K562 (cell line): ENCODE results near the gene GATA2. TPM values are rescaled to one million over a fixed set of nuclear protein-coding genes. Genes with fewer than 3 reads are reported as not detected.

Experiments
- polyA plus RNA-seq, 8 experiments: library from polyadenylated mRNA; depleted of rRNA in 4 of 8; stranded (reverse) in 5 of 8; unstranded in 3 of 8; fragments of >200 nt; fragmentation: Nextera tagmentation in 2 of 8; fragmentation: Illumina TruSeq in 1 of 8; extraction: Ambion mirVana in 2 of 8; extraction: Trizol in 1 of 8; gene quantifications; 2 replicates each; pipeline versions ENCODE4 v1.2.1 to v1.2.3, GENCODE V29; 2011 to 2014; ENCODE audit warnings: inconsistent platforms in 1 of 8, missing spikeins in 1 of 8
- total RNA-seq, 7 experiments: library from RNA; depleted of rRNA in 6 of 7; stranded (reverse); fragments of >200 nt in 6 of 7; fragmentation: Illumina TruSeq in 2 of 7; extraction: Trizol in 2 of 7; gene quantifications; 2 replicates each; pipeline versions ENCODE4 v1.2.1 to v1.2.3, GENCODE V29; 2011 to 2021; ENCODE audit warnings: low replicate concordance in 1 of 7
- TF ChIP-seq, protein P1 (sequence below): fragments of 200-600 bp; sonication (generic); IDR thresholded peaks from one replicate; pipeline ENCODE4 v1.6.1; 2012; ENCODE audit warnings: mild to moderate bottlenecking, low read depth, low read length, inconsistent platforms

GATA2 gene
- total and polyA plus RNA-seq, 9 of the 15 experiments (the other 6 are each of a cell fraction or from before 2014, with no cell fraction given): 8.5 to 218 (median 50.8) TPM

DNA sequence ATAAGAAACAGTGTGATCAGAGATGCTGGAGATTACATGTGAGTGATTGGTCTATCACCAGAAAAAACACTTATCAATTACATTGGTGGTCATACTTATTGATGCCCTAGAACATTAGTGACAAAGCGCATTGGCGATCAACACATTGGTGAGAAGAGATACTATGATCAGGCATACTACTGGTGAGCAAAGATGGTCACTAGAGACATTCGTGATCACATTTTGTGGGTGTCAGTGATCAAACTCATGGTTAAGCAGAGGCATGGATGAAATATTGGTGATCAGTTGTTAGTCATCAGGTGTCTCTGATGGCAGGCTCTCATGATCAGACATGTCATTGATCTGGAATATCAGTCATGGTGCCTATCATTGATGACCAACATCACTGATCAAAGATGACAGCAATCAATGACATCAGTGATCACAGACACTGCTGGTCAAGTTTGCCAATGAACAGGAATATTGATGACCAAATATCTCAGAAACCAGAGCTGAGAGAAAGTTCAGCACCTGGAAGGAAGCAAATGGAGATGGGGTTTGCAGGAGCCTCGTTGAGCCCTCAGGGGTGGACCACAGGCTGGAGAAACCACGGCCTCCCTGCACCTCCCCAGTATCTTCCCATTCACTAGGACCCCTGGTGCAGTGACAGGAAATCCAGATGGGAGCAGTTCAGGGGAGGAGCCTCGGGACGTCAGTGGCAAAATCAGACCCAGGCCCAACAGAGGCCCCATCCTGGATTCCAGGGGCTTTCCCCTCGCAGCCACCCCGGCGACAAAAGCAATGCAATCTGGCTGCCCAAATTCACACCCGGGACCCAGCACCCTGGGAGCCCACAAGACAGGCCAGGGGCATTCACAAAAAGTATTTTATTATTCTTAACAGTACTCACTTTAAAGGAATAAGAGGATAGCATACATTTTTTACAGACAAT, 14.2 kb downstream of the GATA2 start (continued):
- TF ChIP-seq, protein P1, sequence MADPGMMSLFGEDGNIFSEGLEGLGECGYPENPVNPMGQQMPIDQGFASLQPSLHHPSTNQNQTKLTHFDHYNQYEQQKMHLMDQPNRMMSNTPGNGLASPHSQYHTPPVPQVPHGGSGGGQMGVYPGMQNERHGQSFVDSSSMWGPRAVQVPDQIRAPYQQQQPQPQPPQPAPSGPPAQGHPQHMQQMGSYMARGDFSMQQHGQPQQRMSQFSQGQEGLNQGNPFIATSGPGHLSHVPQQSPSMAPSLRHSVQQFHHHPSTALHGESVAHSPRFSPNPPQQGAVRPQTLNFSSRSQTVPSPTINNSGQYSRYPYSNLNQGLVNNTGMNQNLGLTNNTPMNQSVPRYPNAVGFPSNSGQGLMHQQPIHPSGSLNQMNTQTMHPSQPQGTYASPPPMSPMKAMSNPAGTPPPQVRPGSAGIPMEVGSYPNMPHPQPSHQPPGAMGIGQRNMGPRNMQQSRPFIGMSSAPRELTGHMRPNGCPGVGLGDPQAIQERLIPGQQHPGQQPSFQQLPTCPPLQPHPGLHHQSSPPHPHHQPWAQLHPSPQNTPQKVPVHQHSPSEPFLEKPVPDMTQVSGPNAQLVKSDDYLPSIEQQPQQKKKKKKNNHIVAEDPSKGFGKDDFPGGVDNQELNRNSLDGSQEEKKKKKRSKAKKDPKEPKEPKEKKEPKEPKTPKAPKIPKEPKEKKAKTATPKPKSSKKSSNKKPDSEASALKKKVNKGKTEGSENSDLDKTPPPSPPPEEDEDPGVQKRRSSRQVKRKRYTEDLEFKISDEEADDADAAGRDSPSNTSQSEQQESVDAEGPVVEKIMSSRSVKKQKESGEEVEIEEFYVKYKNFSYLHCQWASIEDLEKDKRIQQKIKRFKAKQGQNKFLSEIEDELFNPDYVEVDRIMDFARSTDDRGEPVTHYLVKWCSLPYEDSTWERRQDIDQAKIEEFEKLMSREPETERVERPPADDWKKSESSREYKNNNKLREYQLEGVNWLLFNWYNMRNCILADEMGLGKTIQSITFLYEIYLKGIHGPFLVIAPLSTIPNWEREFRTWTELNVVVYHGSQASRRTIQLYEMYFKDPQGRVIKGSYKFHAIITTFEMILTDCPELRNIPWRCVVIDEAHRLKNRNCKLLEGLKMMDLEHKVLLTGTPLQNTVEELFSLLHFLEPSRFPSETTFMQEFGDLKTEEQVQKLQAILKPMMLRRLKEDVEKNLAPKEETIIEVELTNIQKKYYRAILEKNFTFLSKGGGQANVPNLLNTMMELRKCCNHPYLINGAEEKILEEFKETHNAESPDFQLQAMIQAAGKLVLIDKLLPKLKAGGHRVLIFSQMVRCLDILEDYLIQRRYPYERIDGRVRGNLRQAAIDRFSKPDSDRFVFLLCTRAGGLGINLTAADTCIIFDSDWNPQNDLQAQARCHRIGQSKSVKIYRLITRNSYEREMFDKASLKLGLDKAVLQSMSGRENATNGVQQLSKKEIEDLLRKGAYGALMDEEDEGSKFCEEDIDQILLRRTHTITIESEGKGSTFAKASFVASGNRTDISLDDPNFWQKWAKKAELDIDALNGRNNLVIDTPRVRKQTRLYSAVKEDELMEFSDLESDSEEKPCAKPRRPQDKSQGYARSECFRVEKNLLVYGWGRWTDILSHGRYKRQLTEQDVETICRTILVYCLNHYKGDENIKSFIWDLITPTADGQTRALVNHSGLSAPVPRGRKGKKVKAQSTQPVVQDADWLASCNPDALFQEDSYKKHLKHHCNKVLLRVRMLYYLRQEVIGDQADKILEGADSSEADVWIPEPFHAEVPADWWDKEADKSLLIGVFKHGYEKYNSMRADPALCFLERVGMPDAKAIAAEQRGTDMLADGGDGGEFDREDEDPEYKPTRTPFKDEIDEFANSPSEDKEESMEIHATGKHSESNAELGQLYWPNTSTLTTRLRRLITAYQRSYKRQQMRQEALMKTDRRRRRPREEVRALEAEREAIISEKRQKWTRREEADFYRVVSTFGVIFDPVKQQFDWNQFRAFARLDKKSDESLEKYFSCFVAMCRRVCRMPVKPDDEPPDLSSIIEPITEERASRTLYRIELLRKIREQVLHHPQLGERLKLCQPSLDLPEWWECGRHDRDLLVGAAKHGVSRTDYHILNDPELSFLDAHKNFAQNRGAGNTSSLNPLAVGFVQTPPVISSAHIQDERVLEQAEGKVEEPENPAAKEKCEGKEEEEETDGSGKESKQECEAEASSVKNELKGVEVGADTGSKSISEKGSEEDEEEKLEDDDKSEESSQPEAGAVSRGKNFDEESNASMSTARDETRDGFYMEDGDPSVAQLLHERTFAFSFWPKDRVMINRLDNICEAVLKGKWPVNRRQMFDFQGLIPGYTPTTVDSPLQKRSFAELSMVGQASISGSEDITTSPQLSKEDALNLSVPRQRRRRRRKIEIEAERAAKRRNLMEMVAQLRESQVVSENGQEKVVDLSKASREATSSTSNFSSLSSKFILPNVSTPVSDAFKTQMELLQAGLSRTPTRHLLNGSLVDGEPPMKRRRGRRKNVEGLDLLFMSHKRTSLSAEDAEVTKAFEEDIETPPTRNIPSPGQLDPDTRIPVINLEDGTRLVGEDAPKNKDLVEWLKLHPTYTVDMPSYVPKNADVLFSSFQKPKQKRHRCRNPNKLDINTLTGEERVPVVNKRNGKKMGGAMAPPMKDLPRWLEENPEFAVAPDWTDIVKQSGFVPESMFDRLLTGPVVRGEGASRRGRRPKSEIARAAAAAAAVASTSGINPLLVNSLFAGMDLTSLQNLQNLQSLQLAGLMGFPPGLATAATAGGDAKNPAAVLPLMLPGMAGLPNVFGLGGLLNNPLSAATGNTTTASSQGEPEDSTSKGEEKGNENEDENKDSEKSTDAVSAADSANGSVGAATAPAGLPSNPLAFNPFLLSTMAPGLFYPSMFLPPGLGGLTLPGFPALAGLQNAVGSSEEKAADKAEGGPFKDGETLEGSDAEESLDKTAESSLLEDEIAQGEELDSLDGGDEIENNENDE: peak; percentile 9
